ENCODE data around the gene S100P. TPM values are rescaled to one million over a fixed set of nuclear protein-coding genes. Genes with fewer than 3 reads are reported as not detected.

S100P gene
- total RNA-seq, 2 experiments from 2014 or later = not detected

DNA sequence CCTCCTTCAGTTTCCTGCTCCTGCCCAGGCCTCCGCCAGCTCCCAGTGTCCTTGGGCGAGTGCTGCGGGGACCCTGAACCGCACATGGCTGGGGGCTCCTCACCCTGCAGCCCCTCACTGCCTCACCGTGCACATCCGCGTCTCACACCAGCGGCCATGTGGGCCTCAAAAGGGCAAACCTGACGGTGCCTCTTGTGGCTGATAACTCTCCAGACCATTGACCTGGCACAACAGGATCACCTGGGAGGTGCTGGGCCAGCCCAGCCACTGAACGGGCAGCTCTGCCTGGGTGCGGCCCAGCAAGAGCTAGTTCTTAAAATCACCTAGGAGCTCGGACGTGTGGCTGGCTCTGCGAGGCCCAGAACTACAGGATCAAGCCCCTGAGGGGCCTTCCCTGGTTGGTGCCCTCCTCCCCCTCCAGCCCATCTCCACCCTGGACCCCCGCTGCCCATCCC, 4.1 kb upstream of the S100P start:
- ChIA-PET CTCF (ENCODE audit: unreplicated experiment) (no interaction called here), POLR2A (no interaction called here)
- Histone ChIP-seq H3K27ac (ENCODE audit: low read depth, low read length, poor library complexity, severe bottlenecking) (no peak overlapping the region), H3K9me3 (ENCODE audit: low read length) (no peaks in the 10 kb centered on the region), H3K79me2 (ENCODE audit: insufficient read depth, low read depth, low read length) (no peaks in the 10 kb centered on the region), H3K36me3 (ENCODE audit: insufficient read depth, low read length) (no peaks in the 10 kb centered on the region), H3K4me1 (ENCODE audit: insufficient read depth, low read length, poor library complexity, severe bottlenecking) (no peaks in the 10 kb centered on the region), H3K4me2 (ENCODE audit: low read length) (no peak overlapping the region), H3K9me2 (ENCODE audit: insufficient read depth, low read length) (no peaks in the 10 kb centered on the region), H3K4me3 (ENCODE audit: low read depth, low read length, poor library complexity, severe bottlenecking) (no peak overlapping the region), H2AFZ (ENCODE audit: low read length) (no peak overlapping the region), H4K20me1 (ENCODE audit: insufficient read depth, low read length) (no peaks in the 10 kb centered on the region)
- DNase-seq (ENCODE audit: low spot score) = no peak
- intact Hi-C loops (cut with micrococcal nuclease; ENCODE audit: unreplicated experiment) = loop anchor here (10.0 kb wide), 1 partner anchor 955 kb away; no protein-coding TSS in a partner anchor
- BruUV-seq (replicated peaks) = no TSS peak
- TF ChIP-seq, protein P1, sequence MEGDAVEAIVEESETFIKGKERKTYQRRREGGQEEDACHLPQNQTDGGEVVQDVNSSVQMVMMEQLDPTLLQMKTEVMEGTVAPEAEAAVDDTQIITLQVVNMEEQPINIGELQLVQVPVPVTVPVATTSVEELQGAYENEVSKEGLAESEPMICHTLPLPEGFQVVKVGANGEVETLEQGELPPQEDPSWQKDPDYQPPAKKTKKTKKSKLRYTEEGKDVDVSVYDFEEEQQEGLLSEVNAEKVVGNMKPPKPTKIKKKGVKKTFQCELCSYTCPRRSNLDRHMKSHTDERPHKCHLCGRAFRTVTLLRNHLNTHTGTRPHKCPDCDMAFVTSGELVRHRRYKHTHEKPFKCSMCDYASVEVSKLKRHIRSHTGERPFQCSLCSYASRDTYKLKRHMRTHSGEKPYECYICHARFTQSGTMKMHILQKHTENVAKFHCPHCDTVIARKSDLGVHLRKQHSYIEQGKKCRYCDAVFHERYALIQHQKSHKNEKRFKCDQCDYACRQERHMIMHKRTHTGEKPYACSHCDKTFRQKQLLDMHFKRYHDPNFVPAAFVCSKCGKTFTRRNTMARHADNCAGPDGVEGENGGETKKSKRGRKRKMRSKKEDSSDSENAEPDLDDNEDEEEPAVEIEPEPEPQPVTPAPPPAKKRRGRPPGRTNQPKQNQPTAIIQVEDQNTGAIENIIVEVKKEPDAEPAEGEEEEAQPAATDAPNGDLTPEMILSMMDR (conservative IDR thresholded peaks at IDR 0.05; ENCODE audit: low read length) = no peak
- no peak for TF ChIP-seq EZH2phosphoT487 (IDR thresholded peaks at IDR 0.05; ENCODE audit: borderline replicate concordance, low read depth, low read length)

DNA sequence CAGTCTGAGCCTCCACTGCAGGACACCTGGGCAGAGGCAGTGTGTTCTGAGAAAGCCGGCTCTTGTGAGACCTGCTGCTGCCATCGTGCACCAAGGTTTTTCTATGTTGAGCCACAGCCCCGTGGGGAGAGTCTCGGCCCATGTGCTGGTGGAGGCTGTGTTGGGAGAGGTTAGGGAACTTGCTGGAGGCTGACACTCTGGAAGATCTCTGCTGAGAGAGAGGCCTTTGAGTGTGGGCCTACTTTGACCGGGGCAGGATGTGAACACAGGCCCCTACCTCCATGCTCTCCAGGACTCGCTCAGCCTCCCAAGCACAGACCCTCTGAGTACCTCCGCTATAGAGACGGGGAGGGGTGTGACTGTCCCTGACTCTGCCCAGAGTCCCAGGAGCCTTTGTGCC, 1.3 kb upstream of the S100P start:
- no peak for TF ChIP-seq EZH2phosphoT487 (IDR thresholded peaks at IDR 0.05; ENCODE audit: borderline replicate concordance, low read depth, low read length)
- TF ChIP-seq, protein P1 (conservative IDR thresholded peaks at IDR 0.05; ENCODE audit: low read length) = no peak
- Histone ChIP-seq H3K9me3 (ENCODE audit: low read length) (no peaks in the 10 kb centered on the region), H3K4me2 (ENCODE audit: low read length) (no peak overlapping the region), H3K27ac (ENCODE audit: low read depth, low read length, poor library complexity, severe bottlenecking) (no peak overlapping the region), H3K79me2 (ENCODE audit: insufficient read depth, low read depth, low read length) (no peaks in the 10 kb centered on the region), H3K4me1 (ENCODE audit: insufficient read depth, low read length, poor library complexity, severe bottlenecking) (no peaks in the 10 kb centered on the region), H4K20me1 (ENCODE audit: insufficient read depth, low read length) (no peaks in the 10 kb centered on the region), H3K9me2 (ENCODE audit: insufficient read depth, low read length) (no peaks in the 10 kb centered on the region), H3K36me3 (ENCODE audit: insufficient read depth, low read length) (no peaks in the 10 kb centered on the region), H3K4me3 (ENCODE audit: low read depth, low read length, poor library complexity, severe bottlenecking) (no peak overlapping the region), H2AFZ (ENCODE audit: low read length) (no peak overlapping the region)
- intact Hi-C loops (cut with micrococcal nuclease; ENCODE audit: unreplicated experiment) = no loop called here
- no peak for DNase-seq (ENCODE audit: low spot score)
- no TSS peak for BruUV-seq (replicated peaks)
- POLR2A ChIA-PET = no interaction called here
- CTCF ChIA-PET (ENCODE audit: unreplicated experiment) = interaction anchor here (0.6 kb wide), 1 partner anchor 1593 kb away, joined by 4 read pairs; no protein-coding TSS in a partner anchor

DNA sequence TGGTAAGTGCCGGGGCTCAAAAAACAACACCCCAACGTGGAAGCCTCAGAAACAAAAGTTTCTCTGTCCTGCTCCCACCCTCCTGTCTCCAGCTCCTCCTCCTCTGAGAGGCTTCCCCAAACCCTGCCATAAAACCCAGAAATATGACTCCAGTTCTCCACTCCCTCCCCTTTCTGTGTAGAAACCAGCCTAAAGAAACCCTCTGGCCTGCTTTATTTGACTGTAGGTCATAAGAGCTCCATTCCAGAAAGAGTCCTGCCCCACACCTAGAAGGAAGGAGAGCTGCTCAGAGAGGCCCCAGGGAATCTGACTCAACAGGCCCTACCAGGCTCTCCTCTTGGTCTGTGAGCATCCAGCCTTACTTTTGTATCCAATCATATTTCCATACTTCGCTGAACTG, 872 bp upstream of the S100P start:
- no TSS peak for BruUV-seq (replicated peaks)
- no peaks in the 10 kb centered on the region for H4K20me1 ChIP-seq (ENCODE audit: insufficient read depth, low read length)
- CTCF ChIA-PET (ENCODE audit: unreplicated experiment) = interaction anchor here (0.6 kb wide), 1 partner anchor 1593 kb away, joined by 4 read pairs; no protein-coding TSS in a partner anchor
- H3K27ac ChIP-seq (ENCODE audit: low read depth, low read length, poor library complexity, severe bottlenecking) = no peak overlapping the region
- no peak overlapping the region for H3K4me2 ChIP-seq (ENCODE audit: low read length)
- no peaks in the 10 kb centered on the region for H3K4me1 ChIP-seq (ENCODE audit: insufficient read depth, low read length, poor library complexity, severe bottlenecking)
- H3K9me3 ChIP-seq (ENCODE audit: low read length) = no peaks in the 10 kb centered on the region
- POLR2A ChIA-PET = no interaction called here
- intact Hi-C loops (cut with micrococcal nuclease; ENCODE audit: unreplicated experiment) = no loop called here
- TF ChIP-seq, protein P1 (conservative IDR thresholded peaks at IDR 0.05; ENCODE audit: low read length) = no peak
- no peak for TF ChIP-seq EZH2phosphoT487 (IDR thresholded peaks at IDR 0.05; ENCODE audit: borderline replicate concordance, low read depth, low read length)
- H2AFZ ChIP-seq (ENCODE audit: low read length) = no peak overlapping the region
- no peak overlapping the region for H3K4me3 ChIP-seq (ENCODE audit: low read depth, low read length, poor library complexity, severe bottlenecking)
- no peaks in the 10 kb centered on the region for H3K9me2 ChIP-seq (ENCODE audit: insufficient read depth, low read length)
- H3K79me2 ChIP-seq (ENCODE audit: insufficient read depth, low read depth, low read length) = no peaks in the 10 kb centered on the region
- DNase-seq (ENCODE audit: low spot score) = no peak
- no peaks in the 10 kb centered on the region for H3K36me3 ChIP-seq (ENCODE audit: insufficient read depth, low read length)

All from OCI-LY7 (cell line).